GM06990 (cell line): Measurements from ENCODE around the gene SLC22A9.
"Not testable (repeated sequence)": the region's sequence is repeated elsewhere in the genome, so short reads cannot be mapped to it uniquely, and the experiment has no call there.

ENCODE experiments used
- DNase-seq: peaks from one replicate; pipeline ENCODE4 v3.0.0-alpha.2; 2011; ENCODE audit not compliant: insufficient read length; ENCODE audit errors: extremely low read depth
- H3K27me3 ChIP-seq: replicated peaks from 2 replicates; pipeline ENCODE4 v1.6.0; 2011; ENCODE audit warnings: low read length; ENCODE audit not compliant: control insufficient read depth, insufficient read depth
- H3K36me3 ChIP-seq: 2 replicates; pipeline ENCODE4 v1.5.1; 2011; ENCODE audit warnings: low read length; ENCODE audit not compliant: control insufficient read depth, insufficient read depth
- H3K4me3 ChIP-seq: replicated peaks from 2 replicates; pipeline ENCODE4 v1.5.1; 2011; ENCODE audit warnings: low read depth, mild to moderate bottlenecking, control low read depth, low read length
- TF ChIP-seq, protein P1 (sequence below): IDR thresholded peaks from 2 replicates; pipeline ENCODE4 v1.5.1; 2011; ENCODE audit warnings: low read length, control low read depth, mild to moderate bottlenecking, inconsistent platforms; ENCODE audit not compliant: insufficient read depth, poor library complexity, severe bottlenecking

SLC22A9 gene

DNA sequence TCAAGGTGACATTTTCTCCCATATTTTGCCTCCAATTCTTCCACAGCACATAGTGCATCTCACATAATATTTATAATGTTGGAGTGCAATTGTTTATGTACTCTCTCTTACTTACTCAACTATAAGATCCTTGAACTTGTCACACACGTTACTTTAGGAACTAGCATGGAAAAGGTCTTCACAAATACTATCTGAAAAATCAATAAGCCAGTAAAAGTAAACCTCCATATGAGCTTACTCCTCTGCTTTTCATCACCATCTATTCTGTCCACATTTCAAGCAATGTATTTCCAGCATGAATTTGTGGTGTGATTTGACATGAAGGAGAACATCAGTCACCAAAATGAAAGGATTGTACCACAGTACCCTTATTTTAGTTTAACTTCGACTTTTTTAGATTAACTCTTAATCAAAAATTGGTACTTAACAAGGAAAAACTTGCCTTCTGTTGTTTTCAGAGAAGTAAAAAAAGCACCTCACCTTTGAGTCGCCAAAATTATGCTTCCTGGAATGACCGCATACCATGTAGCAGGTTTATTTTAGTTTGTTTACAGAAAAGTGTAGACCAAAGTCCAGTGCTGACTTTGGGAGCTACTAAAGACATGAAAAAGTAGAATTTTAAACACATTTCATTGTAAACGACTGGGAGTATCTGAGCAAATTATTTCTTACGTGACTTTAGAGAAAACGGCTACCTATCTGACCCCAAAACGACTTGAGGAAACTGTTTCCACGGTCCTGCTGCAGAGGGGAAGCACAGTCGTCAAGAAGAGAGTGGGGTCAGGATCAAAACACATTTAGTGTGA is at the start of gene SLC22A9:
Gene SLC22A9, plus strand, starts transcription at position 621 of the 806 bp plus-strand sequence. CDS start 272 bp downstream, outside the sequence.
- H3K4me3 ChIP-seq: no peak within 1 kb of the TSS
- no peaks in the 10 kb centered on the region; the same call in 1 of the 2 replicates for H3K27me3 ChIP-seq
- TF ChIP-seq, protein P1, sequence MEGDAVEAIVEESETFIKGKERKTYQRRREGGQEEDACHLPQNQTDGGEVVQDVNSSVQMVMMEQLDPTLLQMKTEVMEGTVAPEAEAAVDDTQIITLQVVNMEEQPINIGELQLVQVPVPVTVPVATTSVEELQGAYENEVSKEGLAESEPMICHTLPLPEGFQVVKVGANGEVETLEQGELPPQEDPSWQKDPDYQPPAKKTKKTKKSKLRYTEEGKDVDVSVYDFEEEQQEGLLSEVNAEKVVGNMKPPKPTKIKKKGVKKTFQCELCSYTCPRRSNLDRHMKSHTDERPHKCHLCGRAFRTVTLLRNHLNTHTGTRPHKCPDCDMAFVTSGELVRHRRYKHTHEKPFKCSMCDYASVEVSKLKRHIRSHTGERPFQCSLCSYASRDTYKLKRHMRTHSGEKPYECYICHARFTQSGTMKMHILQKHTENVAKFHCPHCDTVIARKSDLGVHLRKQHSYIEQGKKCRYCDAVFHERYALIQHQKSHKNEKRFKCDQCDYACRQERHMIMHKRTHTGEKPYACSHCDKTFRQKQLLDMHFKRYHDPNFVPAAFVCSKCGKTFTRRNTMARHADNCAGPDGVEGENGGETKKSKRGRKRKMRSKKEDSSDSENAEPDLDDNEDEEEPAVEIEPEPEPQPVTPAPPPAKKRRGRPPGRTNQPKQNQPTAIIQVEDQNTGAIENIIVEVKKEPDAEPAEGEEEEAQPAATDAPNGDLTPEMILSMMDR: no peak
- DNase-seq: no peak
- no peaks in the 10 kb centered on the region for H3K36me3 ChIP-seq

DNA sequence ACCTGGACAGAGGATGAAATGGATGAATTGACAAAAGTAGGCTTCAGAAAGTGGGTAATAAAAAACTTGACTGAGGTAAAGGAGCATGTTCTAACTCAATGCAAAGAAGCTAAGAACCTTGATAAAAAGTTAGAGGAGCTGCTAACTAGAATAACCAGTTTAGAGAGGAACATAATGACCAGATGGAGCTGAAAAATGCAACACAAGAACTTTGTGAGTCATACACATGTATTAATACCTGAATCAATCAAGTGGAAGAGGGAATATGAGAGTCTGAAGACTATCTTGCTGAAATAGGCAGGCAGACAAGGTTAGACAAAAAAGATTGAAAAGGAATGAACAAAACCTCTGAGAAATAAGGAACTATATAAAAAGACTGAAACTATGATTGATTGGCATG is 47.9 kb upstream of the SLC22A9 start:
- DNase-seq: no peak
- H3K27me3 ChIP-seq: no peaks in the 10 kb centered on the region
- H3K4me3 ChIP-seq: no peak overlapping the region
- TF ChIP-seq, protein P1: no peak
- H3K36me3 ChIP-seq: no peaks in the 10 kb centered on the region

DNA sequence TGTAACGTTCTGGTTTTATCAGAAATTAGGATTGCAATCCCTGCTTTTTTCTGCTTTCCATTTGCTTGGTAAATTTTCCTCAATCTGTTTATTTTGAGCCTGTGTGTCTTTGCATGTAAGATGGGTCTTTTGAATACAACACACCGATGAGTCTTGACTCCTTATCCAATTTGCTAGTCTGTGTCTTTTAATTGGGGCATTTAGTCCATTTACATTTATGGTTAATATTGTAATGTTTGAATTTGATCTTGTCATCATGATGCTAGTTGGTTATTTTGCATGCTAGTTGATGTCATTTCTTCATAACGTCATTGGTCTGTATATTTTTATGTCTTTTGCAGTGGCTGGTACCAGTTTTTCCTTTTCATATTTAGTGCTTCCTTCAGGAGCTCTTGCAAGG is 34.5 kb upstream of the SLC22A9 start:
- not testable (repeated sequence) for DNase-seq, H3K4me3 ChIP-seq, H3K36me3 ChIP-seq, H3K27me3 ChIP-seq

DNA sequence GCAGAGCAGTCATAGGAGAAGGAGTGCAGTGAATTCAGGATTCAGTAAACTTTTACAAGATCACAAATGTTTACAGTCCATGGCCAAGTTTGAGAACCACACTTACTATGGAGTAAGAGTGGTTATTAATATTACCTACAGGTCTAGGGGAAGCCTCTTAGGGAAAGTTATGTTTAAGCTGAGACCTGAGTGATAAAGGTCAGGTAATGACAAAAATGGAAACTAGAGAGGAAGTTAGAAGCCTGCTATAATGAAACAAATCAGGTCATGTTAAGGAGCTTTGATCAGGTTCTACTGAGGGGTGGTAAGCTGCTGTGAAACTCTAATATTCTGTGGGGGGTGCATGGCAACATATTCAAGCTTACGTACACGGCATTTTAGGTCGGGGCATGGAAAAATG is 32.5 kb upstream of the SLC22A9 start:
- Histone ChIP-seq H3K4me3 (no peak overlapping the region), H3K27me3 (no peaks in the 10 kb centered on the region), H3K36me3 (no peaks in the 10 kb centered on the region)
- DNase-seq: no peak
- TF ChIP-seq, protein P1: no peak

DNA sequence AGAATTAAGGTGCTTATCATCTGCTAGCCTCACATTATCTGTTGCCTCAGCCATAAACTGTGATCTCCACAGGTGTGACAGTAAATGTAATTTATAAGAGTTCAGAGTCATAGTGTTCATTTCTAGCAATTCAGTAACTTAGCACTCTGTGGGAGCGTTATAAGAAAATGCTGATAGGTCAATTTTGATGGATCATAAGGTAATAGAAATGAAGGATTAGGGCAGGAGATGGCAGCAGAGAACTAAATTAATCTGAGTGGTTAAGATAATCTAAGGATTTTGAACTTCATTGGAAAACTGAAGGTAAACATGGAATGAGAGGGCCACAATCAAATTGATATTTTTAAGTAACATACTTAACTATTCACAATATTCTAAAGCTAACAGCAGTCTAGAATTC is 26.5 kb upstream of the SLC22A9 start:
- Histone ChIP-seq H3K4me3 (no peak overlapping the region), H3K27me3 (no peaks in the 10 kb centered on the region), H3K36me3 (no peaks in the 10 kb centered on the region)
- TF ChIP-seq, protein P1: no peak
- DNase-seq: no peak

DNA sequence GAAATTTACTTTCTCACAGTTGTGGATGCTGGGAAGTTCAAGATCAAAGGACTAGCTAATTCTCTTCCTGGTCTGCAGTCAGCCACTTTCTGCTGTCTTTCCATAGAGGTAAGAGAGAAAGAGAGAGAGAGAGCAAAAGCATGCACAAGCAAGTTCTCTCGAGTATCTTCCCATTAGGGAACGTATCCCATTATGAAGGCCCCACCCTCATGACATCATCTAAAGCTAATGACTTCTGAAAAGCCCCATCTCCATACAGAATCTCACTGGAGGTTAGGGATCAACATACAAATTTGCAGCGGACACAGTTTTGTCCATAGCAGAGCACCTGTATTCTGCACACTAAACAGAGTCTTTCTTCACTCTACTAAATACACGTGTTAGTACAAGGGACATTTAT is 17.4 kb upstream of the SLC22A9 start:
- TF ChIP-seq, protein P1: no peak
- DNase-seq: no peak
- no peak overlapping the region for H3K4me3 ChIP-seq

More for the DNA sequence above, 17.4 kb upstream of the SLC22A9 start:
- Histone ChIP-seq H3K36me3 (no peaks in the 10 kb centered on the region), H3K27me3 (no peaks in the 10 kb centered on the region)
